Activated T-cell treated with anti-CD3 and anti-CD28 coated beads for 24 hours (primary cell): ENCODE measurements around the gene TMCO5A.

Experiments
- DNase-seq: peaks from one replicate; pipeline ENCODE4 v3.0.0-alpha.2; 2020; ENCODE audit warnings: low read depth

Gene TMCO5A

GRCh38 chr15:37973856-37974255 is 39.4 kb downstream of the TMCO5A start:
- DNase-seq: no peak

GRCh38 chr15:37978231-37978630 is 43.8 kb downstream of the TMCO5A start:
- DNase-seq: no peak

- DNase-seq: no peak
Measured at GRCh38 chr15:37979671-37980409, 45.4 kb downstream of the TMCO5A start.

- no peak for DNase-seq
Measured at GRCh38 chr15:37981201-37981600, 46.8 kb downstream of the TMCO5A start.

- DNase-seq: no peak
Measured at GRCh38 chr15:37981775-37982174, 47.3 kb downstream of the TMCO5A start.

- no peak for DNase-seq
Measured at GRCh38 chr15:37984368-37984767, 49.9 kb downstream of the TMCO5A start.

GRCh38 chr15:37995461-37996347 is 61.3 kb downstream of the TMCO5A start:
- no peak for DNase-seq
